ENCODE measurements around the gene MTHFD1L. TPM values are rescaled to one million over a fixed set of nuclear protein-coding genes. Genes with fewer than 3 reads are reported as not detected.

Gene MTHFD1L
- total RNA-seq, 2 donors from 2014 or later, result 13.0 to 19.1 TPM

GRCh38 chr6:151058021-151058733 lies 192.7 kb downstream of the MTHFD1L start:
- DNase-seq (no peak), ATAC-seq (no peak)
- 88 to 93% methylated on average over 6 to 9 of the region's 9 CpGs for WGBS, 2 donors
- no peak overlapping the region for H3K27ac ChIP-seq
- H3K9me3 ChIP-seq, result no peaks in the 10 kb centered on the region
- H3K4me1 ChIP-seq, result peaks cover 3% of the 10 kb centered on the region
- no peaks in the 10 kb centered on the region for H3K36me3 ChIP-seq (replicated peaks in 1 of 2; ENCODE audit: insufficient read depth in 1 of 2, low read depth in 2 of 2)
- intact Hi-C loops (cut with DNase I), result no loop called here
- no peak for TF ChIP-seq CTCF (IDR thresholded peaks at IDR 0.05)
- no peak for TF ChIP-seq POLR2A (IDR thresholded peaks at IDR 0.05)
- H3K4me3 ChIP-seq, result no peak overlapping the region
- no peaks in the 10 kb centered on the region for H3K27me3 ChIP-seq

DNA sequence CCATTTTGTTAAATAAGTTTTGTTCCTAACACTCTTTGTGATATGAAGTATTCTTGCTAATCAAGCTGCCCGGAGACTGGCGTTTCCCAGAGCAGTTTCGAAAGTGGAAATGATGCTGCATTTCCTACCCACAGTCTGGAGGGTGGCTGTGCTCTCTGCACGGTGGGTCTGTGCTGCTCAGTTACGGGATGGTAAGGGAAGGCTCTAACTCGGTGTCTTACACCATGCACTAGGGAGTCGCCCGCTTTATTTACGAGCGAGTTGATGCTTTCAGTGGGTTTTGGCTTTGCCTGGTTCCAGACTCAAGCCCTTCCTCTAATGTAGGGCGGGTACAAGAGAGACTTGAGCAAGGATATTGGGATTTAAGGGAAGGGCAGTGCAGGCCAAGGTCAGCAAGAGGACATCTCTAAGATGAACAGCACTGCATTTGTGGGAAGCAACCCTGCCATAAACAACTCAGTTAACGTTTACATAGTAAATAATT lies 194.2 kb downstream of the MTHFD1L start:
- DNase-seq, result no peak
- Histone ChIP-seq H3K9me3 (no peaks in the 10 kb centered on the region), H3K4me1 (peaks cover 11% of the 10 kb centered on the region), H3K27ac (no peak overlapping the region), H3K36me3 (replicated peaks in 1 of 2; ENCODE audit: insufficient read depth in 1 of 2, low read depth in 2 of 2) (no peaks in the 10 kb centered on the region), H3K4me3 (no peak overlapping the region), H3K27me3 (no peaks in the 10 kb centered on the region)
- WGBS, 2 donors, result 76 to 88% methylated on average over 12 of the region's 12 CpGs
- intact Hi-C loops (cut with DNase I), result no loop called here
- TF ChIP-seq POLR2A (IDR thresholded peaks at IDR 0.05) (no peak), CTCF (IDR thresholded peaks at IDR 0.05) (no peak)
- no peak for ATAC-seq

GRCh38 chr6:151060096-151060765 lies 194.7 kb downstream of the MTHFD1L start:
- 93 to 94% methylated on average over 8 of the region's 8 CpGs for WGBS, 2 donors
- DNase-seq, result no peak
- H3K4me1 ChIP-seq, result peaks cover 11% of the 10 kb centered on the region
- TF ChIP-seq POLR2A (IDR thresholded peaks at IDR 0.05) (no peak), CTCF (IDR thresholded peaks at IDR 0.05) (no peak)
- no peaks in the 10 kb centered on the region for H3K27me3 ChIP-seq
- no peaks in the 10 kb centered on the region for H3K9me3 ChIP-seq
- no peak overlapping the region for H3K27ac ChIP-seq
- H3K36me3 ChIP-seq (replicated peaks in 1 of 2; ENCODE audit: insufficient read depth in 1 of 2, low read depth in 2 of 2), result no peaks in the 10 kb centered on the region
- H3K4me3 ChIP-seq, result no peak overlapping the region
- intact Hi-C loops (cut with DNase I), result no loop called here
- no peak for ATAC-seq

DNA sequence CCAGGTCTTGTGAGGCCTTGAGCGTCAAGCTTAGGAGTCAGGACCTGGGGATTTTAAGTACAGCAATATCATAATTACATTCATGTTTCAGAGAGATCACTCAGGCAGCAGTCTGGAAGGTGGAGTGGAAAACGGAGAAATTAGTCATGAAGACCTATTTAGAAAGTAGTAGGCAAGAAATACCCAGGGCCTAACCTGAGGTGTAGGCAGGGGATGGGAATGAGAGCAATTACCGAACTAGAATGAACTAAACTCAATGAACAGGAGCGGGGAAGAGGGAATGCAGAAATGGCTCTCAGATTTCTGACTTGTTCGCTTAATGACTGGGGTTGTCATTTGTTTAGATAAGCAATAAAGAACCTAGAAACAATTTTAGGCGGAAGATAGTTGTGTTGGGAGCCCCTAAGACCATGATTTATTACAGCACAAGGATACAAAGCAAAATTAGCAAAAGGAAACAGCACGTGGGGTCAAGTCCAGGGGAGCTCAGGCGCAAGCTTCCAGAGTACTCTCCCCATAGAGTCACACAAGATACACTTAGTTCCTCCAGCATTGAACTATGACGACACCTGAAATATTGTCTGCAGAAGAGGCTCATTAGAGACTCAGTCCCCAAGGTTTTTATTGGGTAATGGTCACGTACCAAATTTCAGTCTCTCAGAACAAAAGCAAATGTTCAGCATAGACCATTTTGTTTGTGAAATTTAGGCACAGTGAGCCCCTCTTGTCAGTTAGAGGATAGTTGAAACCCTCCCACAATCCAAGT lies 195.4 kb downstream of the MTHFD1L start:
- no peak overlapping the region for H3K4me3 ChIP-seq
- ATAC-seq (no peak), DNase-seq (no peak)
- no peaks in the 10 kb centered on the region for H3K27me3 ChIP-seq
- intact Hi-C loops (cut with DNase I), result no loop called here
- TF ChIP-seq CTCF (IDR thresholded peaks at IDR 0.05) (no peak), POLR2A (IDR thresholded peaks at IDR 0.05) (no peak)
- no peaks in the 10 kb centered on the region for H3K9me3 ChIP-seq
- H3K36me3 ChIP-seq (replicated peaks in 1 of 2; ENCODE audit: insufficient read depth in 1 of 2, low read depth in 2 of 2), result no peaks in the 10 kb centered on the region
- 97% methylated on average over 10 of the region's 10 CpGs for WGBS, 2 donors
- no peak overlapping the region for H3K27ac ChIP-seq
- H3K4me1 ChIP-seq, result peaks cover 11% of the 10 kb centered on the region

Measured in body of pancreas (tissue), 4 donors.